Effector memory CD8-positive, alpha-beta T cell (primary cell): ENCODE measurements around the gene FUT7.
A peak's percentile ranks its signal among the peaks of the same experiment; 100 is the strongest.

Source experiments
- ATAC-seq: fragments of 150-1000 bp; cut with Tn5 transposase; replicated peaks from 2 replicates; pipeline ENCODE4 v1.10.0; 2021; ENCODE audit warnings: mild to moderate bottlenecking, moderate library complexity
- DNase-seq, 3 experiments: peaks; one replicate each; pipeline ENCODE4 v3.0.0; 2021
- H3K27ac Mint-ChIP-seq, 2 donors: one replicate each; pipeline ENCODE4 v1.8.0; 2022; ENCODE audit warnings: mild to moderate bottlenecking in 2 of 2, mixed read lengths in 2 of 2, moderate library complexity in 2 of 2
- H3K27me3 Mint-ChIP-seq, 2 donors: one replicate each; pipeline ENCODE4 v1.8.0; 2022; ENCODE audit warnings: mixed read lengths in 2 of 2
- H3K36me3 Mint-ChIP-seq: one replicate; pipeline ENCODE4 v1.8.0; 2022; ENCODE audit warnings: mild to moderate bottlenecking, moderate library complexity, mixed read lengths; ENCODE audit not compliant: insufficient read depth
- H3K4me1 Mint-ChIP-seq, 2 donors: one replicate each; pipeline ENCODE4 v1.8.0; 2022; ENCODE audit warnings: low read depth in 2 of 2, mixed read lengths in 2 of 2
- H3K4me3 Mint-ChIP-seq, 2 donors: one replicate each; pipeline ENCODE4 v1.8.0; 2022; ENCODE audit warnings: mild to moderate bottlenecking in 2 of 2, mixed read lengths in 2 of 2, moderate library complexity in 2 of 2
- H3K9me3 Mint-ChIP-seq, 2 donors: one replicate each; pipeline ENCODE4 v1.8.0; 2022; ENCODE audit warnings: mixed read lengths in 2 of 2

Gene FUT7

GRCh38 chr9:137049544-137050449, 17.9 kb upstream of the FUT7 start:
- Mint-ChIP-seq H3K27ac (peak overlapping the region in 1 of 2 donors; percentile 76), H3K36me3 (peaks cover 21% of the 10 kb centered on the region), H3K4me3 (no peak overlapping the region), H3K9me3 (no peaks in the 10 kb centered on the region), H3K4me1 (peaks cover 5 to 12% of the 10 kb centered on the region in 2 donors), H3K27me3 (peaks cover 26 to 58% of the 10 kb centered on the region in 2 donors)
- DNase-seq (peak in 2 of 3 experiments; percentile 46 to 47), ATAC-seq (peak; percentile 40)

DNA sequence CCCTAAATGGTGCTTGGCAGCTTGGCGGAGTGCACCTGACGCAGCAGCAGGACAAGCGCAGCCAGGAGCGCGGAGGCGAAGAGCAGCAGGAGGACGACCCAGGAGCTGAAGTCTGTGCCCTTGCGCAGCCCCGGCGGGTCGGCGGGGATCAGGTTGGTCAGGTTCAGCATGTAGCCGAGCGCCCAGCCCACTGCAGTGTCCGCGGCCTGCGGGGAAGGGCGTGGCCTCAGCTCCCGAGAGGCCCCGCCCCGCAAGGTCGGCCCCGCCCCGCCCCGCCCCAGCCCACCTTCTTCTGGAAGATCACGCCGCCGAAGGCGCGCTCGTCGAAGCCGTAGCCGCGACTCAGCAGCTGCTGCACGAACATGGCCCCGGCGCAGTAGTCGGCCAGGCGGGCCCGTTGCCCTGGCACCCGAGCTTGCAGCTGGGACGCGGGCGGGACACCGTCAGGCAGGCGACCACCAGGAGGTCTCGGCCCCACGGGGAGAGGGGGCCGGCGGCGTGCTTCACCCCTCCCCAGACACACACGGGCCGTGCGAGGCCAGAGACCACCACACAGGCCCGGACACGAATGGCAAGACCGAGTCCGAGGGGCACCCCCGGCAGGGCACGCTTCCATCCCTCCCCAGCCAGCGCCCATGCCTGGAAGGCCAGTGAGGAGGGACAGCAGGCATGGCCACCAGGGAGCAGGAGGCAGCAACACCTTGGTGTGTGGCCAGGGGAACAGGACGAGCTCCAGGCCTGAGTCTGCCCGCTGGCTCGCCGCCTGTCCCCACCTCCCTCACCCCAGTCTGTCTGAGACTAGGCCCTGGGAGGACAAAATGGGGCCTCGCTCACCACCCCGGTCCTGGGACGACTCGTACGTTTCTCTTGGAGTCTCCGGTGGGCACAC, 17.0 kb upstream of the FUT7 start:
- Mint-ChIP-seq H3K27me3 (peaks cover 31 to 63% of the 10 kb centered on the region in 2 donors), H3K4me3 (no peak overlapping the region), H3K27ac (no peak overlapping the region), H3K9me3 (no peaks in the 10 kb centered on the region), H3K36me3 (peaks cover 21% of the 10 kb centered on the region), H3K4me1 (peaks cover 7 to 15% of the 10 kb centered on the region in 2 donors)
- DNase-seq = no peak
- ATAC-seq = no peak

- no peak within 1 kb of the TSS for H3K27ac Mint-ChIP-seq
- peaks cover 27 to 48% of the 10 kb centered on the region in 2 donors for H3K27me3 Mint-ChIP-seq
- peaks cover 28% of the 10 kb centered on the region for H3K36me3 Mint-ChIP-seq
- H3K4me1 Mint-ChIP-seq = peaks cover 7 to 21% of the 10 kb centered on the region in 2 donors
- H3K9me3 Mint-ChIP-seq = no peaks in the 10 kb centered on the region
- ATAC-seq = peak; percentile 83
- peak within 1 kb of the TSS; percentile 71 to 82 for H3K4me3 Mint-ChIP-seq
- peak; percentile 78 to 82 (median 78) for DNase-seq
Observed at GRCh38 chr9:137046088-137046787, 14.3 kb upstream of the FUT7 start, which contains the start of gene NPDC1. Gene NPDC1 (minus strand): TSS chr9:137046177. CDS start chr9:137045989, 188 bp downstream.

GRCh38 chr9:137045294-137046087, 13.6 kb upstream of the FUT7 start:
- H3K36me3 Mint-ChIP-seq = peaks cover 28% of the 10 kb centered on the region
- ATAC-seq (peak; percentile 31), DNase-seq (no peak)
- peaks cover 7 to 21% of the 10 kb centered on the region in 2 donors for H3K4me1 Mint-ChIP-seq
- H3K4me3 Mint-ChIP-seq = peak overlapping the region; percentile 71 to 82
- H3K27ac Mint-ChIP-seq = no peak overlapping the region
- H3K27me3 Mint-ChIP-seq = peaks cover 27 to 43% of the 10 kb centered on the region in 2 donors
- H3K9me3 Mint-ChIP-seq = no peaks in the 10 kb centered on the region

GRCh38 chr9:137044502-137045177, 12.8 kb upstream of the FUT7 start:
- ATAC-seq = peak; percentile 19
- Mint-ChIP-seq H3K27ac (no peak overlapping the region), H3K4me3 (peak overlapping the region; percentile 71 to 82), H3K9me3 (no peaks in the 10 kb centered on the region), H3K27me3 (peaks cover 21 to 34% of the 10 kb centered on the region in 2 donors), H3K36me3 (peaks cover 23% of the 10 kb centered on the region), H3K4me1 (peaks cover 7 to 19% of the 10 kb centered on the region in 2 donors)
- no peak for DNase-seq

GRCh38 chr9:137044037-137044436, 12.1 kb upstream of the FUT7 start:
- Mint-ChIP-seq H3K27ac (no peak overlapping the region), H3K9me3 (no peaks in the 10 kb centered on the region), H3K4me3 (peak overlapping the region; percentile 71 to 82), H3K36me3 (peaks cover 21% of the 10 kb centered on the region), H3K27me3 (peaks cover 18 to 30% of the 10 kb centered on the region in 2 donors), H3K4me1 (peaks cover 7 to 18% of the 10 kb centered on the region in 2 donors)
- ATAC-seq = no peak
- DNase-seq = no peak

GRCh38 chr9:137042751-137043727, 11.2 kb upstream of the FUT7 start:
- Mint-ChIP-seq H3K27me3 (peaks cover 15 to 28% of the 10 kb centered on the region in 2 donors), H3K9me3 (no peaks in the 10 kb centered on the region), H3K36me3 (peaks cover 18% of the 10 kb centered on the region), H3K27ac (no peak overlapping the region), H3K4me3 (peak overlapping the region in 1 of 2 donors; percentile 82), H3K4me1 (peaks cover 7 to 18% of the 10 kb centered on the region in 2 donors)
- DNase-seq (no peak), ATAC-seq (no peak)

DNA sequence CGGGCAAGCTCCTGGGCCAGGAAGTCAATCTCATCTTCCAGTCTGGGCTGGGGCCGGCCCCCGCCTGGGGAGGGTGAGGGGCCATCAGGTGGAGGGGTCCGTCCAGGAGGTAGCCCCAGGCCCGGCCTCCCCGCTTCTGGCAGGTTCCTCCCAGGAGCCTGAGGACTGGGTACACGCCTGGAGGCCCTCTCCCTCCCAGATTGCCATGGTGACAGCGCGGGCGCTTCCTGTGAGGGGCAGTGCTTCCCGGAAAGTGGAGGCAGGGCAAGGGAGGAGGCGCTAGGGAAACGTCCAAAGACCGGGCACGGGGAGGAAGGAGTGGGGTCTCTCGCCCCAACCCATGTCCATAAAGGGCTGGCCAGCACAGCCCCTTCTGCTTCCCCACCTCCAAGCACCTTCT, 9.2 kb upstream of the FUT7 start:
- Mint-ChIP-seq H3K27me3 (peaks cover 10% of the 10 kb centered on the region in 2 donors), H3K27ac (no peak overlapping the region), H3K9me3 (no peaks in the 10 kb centered on the region), H3K36me3 (peaks cover 17% of the 10 kb centered on the region), H3K4me3 (no peak overlapping the region), H3K4me1 (peaks cover 7 to 15% of the 10 kb centered on the region in 2 donors)
- ATAC-seq = no peak
- no peak for DNase-seq

- DNase-seq (no peak), ATAC-seq (no peak)
- Mint-ChIP-seq H3K9me3 (no peaks in the 10 kb centered on the region), H3K4me1 (peaks cover 7 to 15% of the 10 kb centered on the region in 2 donors), H3K36me3 (peaks cover 17% of the 10 kb centered on the region), H3K27me3 (peaks cover 10% of the 10 kb centered on the region in 2 donors), H3K27ac (no peak overlapping the region), H3K4me3 (no peak overlapping the region)
Observed at GRCh38 chr9:137040568-137040967, 8.7 kb upstream of the FUT7 start.

- ATAC-seq = no peak
- peaks cover 20% of the 10 kb centered on the region for H3K36me3 Mint-ChIP-seq
Observed at GRCh38 chr9:137039611-137040366, 7.9 kb upstream of the FUT7 start.

More at GRCh38 chr9:137039611-137040366, 7.9 kb upstream of the FUT7 start:
- Mint-ChIP-seq H3K27ac (no peak overlapping the region), H3K9me3 (no peaks in the 10 kb centered on the region), H3K4me1 (peaks cover 9 to 16% of the 10 kb centered on the region in 2 donors), H3K4me3 (no peak overlapping the region), H3K27me3 (peaks cover 4 to 5% of the 10 kb centered on the region in 2 donors)
- no peak for DNase-seq
